Calu3 (cell line): Measurements from ENCODE around the gene CLDN9. TPM values are rescaled to one million over a fixed set of nuclear protein-coding genes. Genes with fewer than 3 reads are reported as not detected.

Source experiments
- BruUV-seq: library from RNA; stranded (reverse); fragments of 400-500 nt; replicated peaks from 2 replicates; lab custom pipeline; 2021; lab: Mats Ljungman, UMichigan
- CTCF ChIA-PET: fragments of 300-600 bp; sonication (Branson Sonifier 250); formaldehyde crosslinking; loops from one replicate; lab custom pipeline; 2022; ENCODE audit warnings: antibody characterized with exemption; lab: Charles Lee
- DNase-seq: peaks from one replicate; pipeline ENCODE4 v3.0.0; 2022
- H3K27ac Mint-ChIP-seq: one replicate; pipeline ENCODE4 v1.8.0; 2022; ENCODE audit warnings: mixed read lengths; ENCODE audit not compliant: unreplicated experiment
- H3K27me3 Mint-ChIP-seq: one replicate; pipeline ENCODE4 v1.8.0; 2022; ENCODE audit warnings: mixed read lengths; ENCODE audit not compliant: unreplicated experiment
- H3K36me3 Mint-ChIP-seq: one replicate; pipeline ENCODE4 v1.8.0; 2022; ENCODE audit warnings: mild to moderate bottlenecking, moderate library complexity, mixed read lengths; ENCODE audit not compliant: insufficient read depth, unreplicated experiment
- H3K4me1 Mint-ChIP-seq: one replicate; pipeline ENCODE4 v1.8.0; 2022; ENCODE audit warnings: mild to moderate bottlenecking, low read depth, mixed read lengths; ENCODE audit not compliant: unreplicated experiment
- H3K4me3 Mint-ChIP-seq: one replicate; pipeline ENCODE4 v1.8.0; 2022; ENCODE audit warnings: mild to moderate bottlenecking, low read depth, moderate library complexity, mixed read lengths; ENCODE audit not compliant: unreplicated experiment
- H3K9me3 Mint-ChIP-seq: one replicate; pipeline ENCODE4 v1.8.0; 2022; ENCODE audit warnings: low read depth, mixed read lengths; ENCODE audit not compliant: unreplicated experiment
- CTCF ChIP-seq: fragments of 200-600 bp; IDR thresholded peaks from one replicate; pipeline ENCODE4 v1.8.0; 2022; ENCODE audit warnings: antibody characterized with exemption; ENCODE audit not compliant: unreplicated experiment
- intact Hi-C: fragments of 100-400 bp; cut with micrococcal nuclease; formaldehyde crosslinking; loops from one replicate; pipeline ENCODE4 v1.10.0; 2022; ENCODE audit not compliant: unreplicated experiment
- total RNA-seq: library from RNA; stranded (reverse); gene quantifications from 2 replicates; pipeline ENCODE4 v1.2.3, GENCODE V29; 2022

Gene CLDN9
- total RNA-seq, 1 experiment from 2014 or later, result 13.5 TPM

- H3K27me3 Mint-ChIP-seq, result no peaks in the 10 kb centered on the region
- BruUV-seq, result no TSS peak
Measured at GRCh38 chr16:3013998-3014690, 1.4 kb downstream of the CLDN9 start.

GRCh38 chr16:3014971-3015370, 2.2 kb downstream of the CLDN9 start:
- intact Hi-C loops, result no loop called here
- H3K27me3 Mint-ChIP-seq, result no peaks in the 10 kb centered on the region
- no peak for DNase-seq
- no peak for TF ChIP-seq CTCF
- no peak overlapping the region for H3K27ac Mint-ChIP-seq
- H3K9me3 Mint-ChIP-seq, result no peaks in the 10 kb centered on the region
- CTCF ChIA-PET, result no interaction called here
- peaks cover 43% of the 10 kb centered on the region for H3K4me1 Mint-ChIP-seq
- no peak overlapping the region for H3K4me3 Mint-ChIP-seq
- peaks cover 51% of the 10 kb centered on the region for H3K36me3 Mint-ChIP-seq
- BruUV-seq, result no TSS peak

More at GRCh38 chr16:3013998-3014690, 1.4 kb downstream of the CLDN9 start:
- no peaks in the 10 kb centered on the region for H3K9me3 Mint-ChIP-seq
- intact Hi-C loops, result no loop called here
- peak overlapping the region; percentile 48 for H3K27ac Mint-ChIP-seq
- H3K36me3 Mint-ChIP-seq, result peaks cover 55% of the 10 kb centered on the region
- TF ChIP-seq CTCF, result no peak
- no peak for DNase-seq
- H3K4me3 Mint-ChIP-seq, result no peak overlapping the region
- H3K4me1 Mint-ChIP-seq, result peaks cover 39% of the 10 kb centered on the region
- CTCF ChIA-PET, result no interaction called here

- Mint-ChIP-seq H3K27me3 (no peaks in the 10 kb centered on the region), H3K4me3 (no peak overlapping the region), H3K27ac (no peak overlapping the region), H3K9me3 (no peaks in the 10 kb centered on the region), H3K4me1 (peaks cover 48% of the 10 kb centered on the region), H3K36me3 (peaks cover 57% of the 10 kb centered on the region)
- CTCF ChIA-PET, result no interaction called here
- no peak for DNase-seq
- no TSS peak for BruUV-seq
- TF ChIP-seq CTCF, result no peak
- intact Hi-C loops, result no loop called here
Measured at GRCh38 chr16:3015865-3016521, 3.3 kb downstream of the CLDN9 start.

- no peaks in the 10 kb centered on the region for H3K27me3 Mint-ChIP-seq
- TF ChIP-seq CTCF, result no peak
- H3K36me3 Mint-ChIP-seq, result peaks cover 57% of the 10 kb centered on the region
- DNase-seq, result no peak
- H3K4me3 Mint-ChIP-seq, result no peak overlapping the region
- CTCF ChIA-PET, result interaction anchor here (0.7 kb wide), 1 partner anchor 33 kb away, joined by 6 read pairs; no protein-coding TSS in a partner anchor
- intact Hi-C loops, result no loop called here
- no peaks in the 10 kb centered on the region for H3K9me3 Mint-ChIP-seq
- H3K4me1 Mint-ChIP-seq, result peaks cover 43% of the 10 kb centered on the region
- no peak overlapping the region for H3K27ac Mint-ChIP-seq
- no TSS peak for BruUV-seq
Measured at GRCh38 chr16:3017344-3017743, 4.6 kb downstream of the CLDN9 start.
